Stimulated activated CD8-positive, alpha-beta memory T cell treated with anti-CD3 and anti-CD28 coated beads, Interleukin-7, amount 100 ng/mL, for 4 hours (primary cell): ENCODE data around the gene P3H1.

ENCODE experiments used
- DNase-seq, 2 donors: peaks; one replicate each; pipeline ENCODE4 v3.0.0-alpha.2; 2020; ENCODE audit warnings: low read depth in 2 of 2

The P3H1 gene

DNA sequence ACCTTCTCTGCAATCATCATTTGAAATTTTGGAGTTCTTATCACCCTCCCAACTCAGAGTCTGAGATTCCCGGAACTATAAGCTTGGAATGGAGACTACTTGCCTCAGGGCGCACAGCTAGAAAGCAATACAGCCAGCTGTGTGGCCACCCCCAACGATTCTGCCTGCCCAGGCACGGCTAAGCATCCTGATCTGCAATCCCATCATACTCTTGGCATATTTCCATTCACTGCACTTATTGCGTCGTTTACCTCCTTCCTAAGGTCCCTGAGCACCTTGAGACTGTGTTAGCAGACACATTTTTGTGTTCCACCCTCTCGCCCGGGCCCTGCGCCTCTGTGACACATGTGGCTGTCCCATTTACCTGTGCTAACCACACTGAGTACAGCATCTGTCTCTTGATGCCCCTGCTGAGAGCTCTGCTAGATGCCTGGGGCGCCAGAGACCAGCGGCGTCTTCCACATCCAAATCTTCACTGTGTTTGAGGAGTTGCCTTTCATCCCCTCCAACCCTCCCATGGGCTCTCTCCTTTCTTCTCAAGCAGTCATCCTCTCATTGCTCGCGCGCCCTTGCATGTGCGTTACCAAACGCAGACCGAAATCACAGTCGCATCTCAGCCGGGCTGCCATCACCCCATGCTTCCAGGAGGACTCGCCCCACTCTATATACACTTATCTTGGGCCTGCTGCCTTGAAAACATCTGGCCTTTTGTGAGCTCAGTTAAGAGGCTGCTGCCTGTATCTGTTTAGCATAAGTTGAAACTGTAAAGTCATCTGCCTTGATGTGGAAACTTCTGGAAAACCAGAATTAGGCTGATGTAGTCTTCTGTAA is 23.3 kb downstream of the P3H1 start:
- DNase-seq: no peak

DNA sequence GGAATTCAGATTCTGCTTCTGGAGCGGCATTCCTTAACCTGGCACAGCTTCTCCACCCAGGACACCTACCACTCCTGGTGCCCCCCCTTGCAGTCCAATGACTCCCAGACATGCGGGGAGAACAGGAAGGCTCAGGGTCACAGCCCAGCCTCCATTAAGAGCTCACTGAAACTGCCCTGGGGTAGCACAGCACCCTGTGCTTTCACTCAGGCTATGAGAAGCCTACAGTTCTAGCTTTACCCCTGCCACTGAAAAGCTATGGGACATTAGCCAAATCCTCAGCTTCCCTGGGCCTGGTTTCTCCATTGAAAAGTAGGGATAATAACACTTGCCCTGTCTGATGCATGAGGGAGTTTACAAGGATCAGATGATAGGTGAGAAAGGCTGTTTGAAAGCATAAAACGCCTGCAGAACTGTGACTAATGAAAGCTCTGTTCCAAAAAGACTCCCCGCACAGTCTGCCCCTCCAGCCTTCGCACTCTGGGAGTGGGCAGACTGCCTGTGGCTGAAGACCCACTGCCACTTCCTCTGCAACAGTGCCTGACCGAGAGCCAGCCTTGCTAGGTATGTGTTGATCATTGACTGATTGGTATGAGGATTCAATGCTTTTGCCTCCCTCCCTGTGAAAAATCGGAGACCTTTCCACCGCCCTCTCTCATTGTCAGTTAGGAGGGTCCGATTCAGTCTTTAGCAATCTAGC is 24.1 kb downstream of the P3H1 start:
- DNase-seq: no peak

GRCh38 chr1:42742141-42742540 is 24.7 kb downstream of the P3H1 start:
- DNase-seq: no peak

DNA sequence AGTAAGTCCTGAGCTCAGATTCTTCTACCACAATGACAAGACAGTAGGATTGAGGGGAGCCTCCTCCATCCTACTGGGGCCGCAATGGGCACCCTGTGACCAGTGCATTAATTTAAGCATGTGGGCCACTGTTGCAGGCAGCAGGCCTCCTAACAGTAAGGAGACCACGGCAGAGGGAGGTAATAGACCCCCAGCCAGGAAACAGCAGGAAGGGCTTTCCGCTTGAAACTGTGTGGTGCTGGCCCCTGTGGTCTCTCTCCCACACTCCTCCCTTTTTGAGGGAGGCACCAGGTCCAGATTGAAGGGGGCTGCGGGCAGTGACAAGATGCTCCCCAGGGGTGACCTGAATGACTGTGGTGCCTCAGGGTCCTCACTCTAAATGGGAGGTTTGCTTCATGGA is 25.1 kb downstream of the P3H1 start:
- no peak for DNase-seq

DNA sequence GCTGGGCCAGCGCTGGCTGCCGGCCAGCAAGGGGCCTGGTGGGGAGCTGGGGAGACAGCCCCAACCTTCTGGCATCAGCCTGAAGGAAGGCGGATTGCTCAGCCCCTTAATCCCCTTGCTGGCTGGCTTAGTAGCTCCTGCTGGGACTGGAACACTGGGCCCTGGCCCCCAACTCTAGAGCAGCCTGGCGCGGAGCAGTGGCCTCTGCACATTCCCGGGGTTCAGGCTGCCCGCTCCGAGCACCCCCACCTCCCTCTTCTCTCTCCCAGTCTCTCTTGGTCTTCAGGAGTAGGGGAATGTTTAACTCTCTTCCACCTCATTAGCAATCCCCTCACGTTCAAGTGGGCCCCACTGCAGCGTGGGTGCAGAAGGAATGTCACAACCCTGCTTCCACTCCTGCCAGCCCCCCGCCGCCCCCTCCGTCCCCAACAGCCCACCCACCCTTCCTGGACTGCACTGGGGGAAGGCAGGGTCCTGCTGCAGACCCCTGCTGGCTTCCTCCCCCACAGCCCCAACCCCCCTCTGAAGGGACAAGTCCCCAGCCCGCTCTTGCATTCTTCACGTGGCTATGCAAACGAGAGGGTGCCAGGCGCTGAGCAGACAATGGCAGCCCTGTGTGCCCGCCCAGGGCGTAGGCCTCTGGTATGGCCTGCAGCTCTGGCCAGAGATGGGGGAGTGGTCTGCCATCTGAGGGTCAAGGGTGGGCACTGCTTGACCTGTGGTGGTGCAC is 25.8 kb downstream of the P3H1 start:
- no peak for DNase-seq

- no peak for DNase-seq
Measured at GRCh38 chr1:42739753-42740700, 26.8 kb downstream of the P3H1 start, which contains the start of gene CLDN19. Gene CLDN19, minus strand, starts transcription at chr1:42740236. Its CDS starts 173 bp downstream, at chr1:42740063.

DNA sequence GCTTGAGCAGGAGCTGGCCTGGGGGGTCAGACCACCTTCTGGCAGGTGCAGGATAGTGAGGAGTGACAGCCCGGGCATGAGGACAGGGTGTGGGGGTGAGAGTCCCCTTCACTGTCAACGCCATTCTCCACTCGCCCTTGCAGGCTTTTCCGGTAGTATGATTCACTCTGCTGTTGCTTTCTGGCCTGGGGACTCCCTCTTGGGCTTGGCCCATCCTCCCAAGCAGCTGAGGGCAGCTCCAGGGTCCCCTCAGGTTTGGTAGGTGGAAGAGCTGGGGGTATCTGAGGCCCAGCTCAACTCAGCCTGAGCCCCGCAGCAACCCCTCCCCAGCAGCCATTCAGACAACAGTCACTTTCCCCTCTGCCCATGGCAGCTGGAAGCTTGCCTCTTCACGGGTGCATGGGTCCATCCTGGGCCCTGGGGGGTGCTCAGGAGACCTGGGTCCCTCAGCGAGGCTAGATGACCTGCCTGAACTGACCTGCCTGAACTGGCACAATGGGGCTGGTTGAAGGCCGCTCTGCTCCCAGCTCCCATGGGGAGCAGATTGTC is 28.1 kb downstream of the P3H1 start:
- DNase-seq: no peak

DNA sequence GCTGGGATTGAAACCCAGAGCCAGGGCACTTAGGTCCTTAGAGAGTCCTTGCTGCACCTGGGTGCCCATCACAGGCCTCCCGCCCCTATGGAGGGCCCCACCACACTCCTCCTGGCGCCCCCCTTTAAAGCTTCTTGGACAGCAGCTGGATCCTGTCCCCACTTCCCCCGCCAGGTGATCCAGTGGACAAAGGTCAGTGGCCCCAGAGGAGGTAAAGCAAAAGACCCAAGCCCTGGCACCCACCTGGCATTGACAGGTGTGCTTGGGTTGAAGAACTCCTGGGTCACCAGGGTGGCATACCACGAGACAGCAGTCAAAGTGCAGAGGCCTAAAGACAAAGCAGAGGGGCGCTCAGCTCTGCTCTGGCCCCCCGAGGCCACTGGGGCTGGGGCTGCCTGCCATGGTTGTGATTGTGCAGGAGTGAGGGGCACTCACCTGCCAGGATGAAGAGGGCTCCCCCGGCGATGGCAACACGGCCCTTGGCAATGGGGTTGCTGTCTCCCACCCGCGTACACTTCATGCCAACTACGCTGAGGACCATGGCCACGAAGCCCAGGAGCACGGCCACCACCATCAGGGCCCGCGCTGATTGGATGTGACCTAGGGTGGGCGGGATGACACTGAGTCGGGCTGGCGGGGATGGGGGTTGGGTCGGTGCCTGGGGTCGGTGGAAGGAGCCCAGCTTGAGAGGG is 28.7 kb downstream of the P3H1 start:
- no peak for DNase-seq

- no peak for DNase-seq
Measured at GRCh38 chr1:42737257-42737656, 29.6 kb downstream of the P3H1 start.

DNA sequence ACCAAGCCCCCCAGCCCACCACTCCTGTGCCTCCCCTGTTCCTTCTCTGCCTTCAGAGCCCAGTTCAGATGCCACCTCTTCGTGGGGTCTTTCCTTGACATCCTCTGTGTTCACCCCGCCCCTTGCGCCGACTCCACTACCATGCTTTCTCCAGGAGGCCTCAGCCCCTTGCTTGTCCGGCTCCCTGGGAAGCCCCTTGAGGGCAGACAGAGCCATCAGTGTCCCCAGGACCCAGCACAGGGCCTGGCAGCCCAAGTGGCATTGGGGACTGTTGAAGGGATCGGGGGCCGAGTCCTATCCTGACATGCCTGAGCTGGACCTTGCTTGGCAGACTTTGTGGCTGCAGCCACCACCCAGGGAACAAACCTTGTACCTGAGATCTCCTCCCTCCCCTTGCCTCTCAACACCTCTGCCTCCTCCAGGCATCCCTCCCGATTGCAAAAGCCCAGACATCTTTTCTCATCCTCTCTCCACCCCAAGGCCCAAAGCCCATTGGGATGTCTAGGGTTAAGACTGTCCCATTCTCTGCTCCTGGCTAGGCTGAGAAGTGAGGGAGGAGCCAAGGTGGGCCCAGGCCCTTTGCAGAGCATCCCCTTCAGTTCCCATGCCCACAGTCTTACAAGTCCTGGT is 30.1 kb downstream of the P3H1 start:
- DNase-seq: no peak

- DNase-seq: no peak
Measured at GRCh38 chr1:42736152-42736551, 30.7 kb downstream of the P3H1 start.

GRCh38 chr1:42735477-42736105 is 31.2 kb downstream of the P3H1 start:
- DNase-seq: no peak

DNA sequence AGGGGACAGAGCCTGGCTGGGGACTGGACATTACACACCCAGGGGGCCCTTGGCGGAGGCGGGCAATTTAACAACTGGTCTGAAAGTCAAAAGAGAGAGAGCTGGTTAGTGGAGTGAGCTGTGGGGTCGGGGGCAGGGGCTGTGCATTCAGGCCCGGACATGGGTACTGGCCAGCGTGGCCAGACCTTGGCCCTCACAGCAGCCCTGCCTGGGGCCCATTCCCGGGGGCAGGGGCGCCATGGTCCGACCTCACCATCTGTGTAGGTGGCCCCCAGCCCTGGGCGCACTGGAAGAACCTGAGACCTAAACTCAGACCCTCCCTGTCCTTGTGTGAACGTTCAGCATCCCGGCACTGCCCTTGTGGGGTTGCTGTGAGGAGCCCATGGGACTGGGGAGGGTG is 31.8 kb downstream of the P3H1 start:
- DNase-seq: no peak

GRCh38 chr1:42734201-42735035 is 32.4 kb downstream of the P3H1 start:
- no peak for DNase-seq

GRCh38 chr1:42733415-42734200 is 33.2 kb downstream of the P3H1 start:
- no peak for DNase-seq

DNA sequence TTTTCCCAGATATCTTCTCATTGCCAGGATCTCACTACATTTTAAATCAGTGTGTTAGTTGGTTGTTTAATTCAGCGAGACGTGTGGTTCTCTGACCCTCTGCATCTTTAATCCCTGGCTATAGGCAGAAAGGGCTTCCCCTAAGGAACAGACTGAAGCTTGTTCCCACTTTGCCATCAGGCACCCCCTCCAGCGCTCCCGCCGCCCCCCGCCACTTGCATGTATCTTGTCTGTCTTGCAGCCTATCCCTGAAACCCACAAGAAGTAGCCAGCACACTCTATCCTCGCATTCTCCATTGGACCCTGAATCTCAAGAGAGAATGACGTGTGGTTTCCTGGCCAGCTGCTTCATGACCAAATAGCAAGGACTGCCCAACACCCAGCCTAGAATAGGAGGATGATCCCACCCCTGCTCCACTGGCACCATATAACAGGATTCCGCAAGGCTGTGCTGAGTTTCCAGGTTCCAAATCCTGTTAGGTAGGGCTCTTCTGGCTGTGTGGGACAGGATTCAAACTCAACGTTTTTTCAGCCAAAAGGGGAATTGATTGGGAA is 34.6 kb downstream of the P3H1 start:
- DNase-seq: no peak

DNA sequence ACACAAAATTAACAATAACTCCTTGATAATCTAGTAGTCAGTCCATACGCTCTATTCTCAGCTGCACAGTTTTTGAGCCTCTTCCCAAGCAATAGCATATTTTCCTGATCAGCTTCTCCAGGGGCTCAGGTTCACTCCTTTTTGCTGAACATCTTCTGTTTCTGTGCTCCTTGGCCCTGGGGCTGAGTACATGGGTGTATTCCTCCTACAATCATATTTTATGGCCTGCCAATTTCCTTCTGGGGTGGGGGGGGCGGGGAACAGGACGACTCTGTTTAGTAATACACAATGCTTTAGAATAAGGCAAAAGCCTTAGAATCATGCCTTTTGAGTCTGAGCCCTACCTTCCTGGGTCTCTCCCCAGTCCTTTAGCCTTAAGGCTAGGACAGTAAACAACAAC is 35.2 kb downstream of the P3H1 start:
- no peak for DNase-seq
